ENCODE results near the gene FBXW5. TPM values are rescaled to one million over a fixed set of nuclear protein-coding genes. Genes with fewer than 3 reads are reported as not detected.

FBXW5 gene
- total and polyA plus RNA-seq, 10 of the 15 experiments (the other 5 are each of a cell fraction or from before 2014, with no cell fraction given): 0.21 to 97.3 (median 44.5) TPM

GRCh38 chr9:136973618-136974617, 29.4 kb upstream of the FBXW5 start:
- FAIRE-seq: no peak
- Histone ChIP-seq H3K36me3 (ENCODE audit: control insufficient read depth in 2 of 2, insufficient read depth in 2 of 2, low read length in 1 of 2) (no peaks in the 10 kb centered on the region), H3K9ac (ENCODE audit: control insufficient read depth, insufficient read depth, low read length) (no peak overlapping the region), H3K27ac (ENCODE audit: control insufficient read depth, insufficient read depth) (no peak overlapping the region), H3K79me2 (ENCODE audit: control insufficient read depth, insufficient read depth, low read length) (no peaks in the 10 kb centered on the region), H3K27me3 (replicated peaks in 1 of 2; ENCODE audit: control insufficient read depth in 2 of 2, insufficient read depth in 2 of 2, low read length in 1 of 2) (no peaks in the 10 kb centered on the region; a peak in 2 of 4 replicates), H3K4me2 (ENCODE audit: control insufficient read depth, insufficient read depth) (no peak overlapping the region), H2AFZ (ENCODE audit: control insufficient read depth, low read depth, low read length) (no peak overlapping the region), H3K4me3 (no peak overlapping the region), H3K9me3 (replicated peaks; ENCODE audit: control insufficient read depth, insufficient read depth, low read length) (no peaks in the 10 kb centered on the region), H4K20me1 (ENCODE audit: control insufficient read depth, insufficient read depth) (no peaks in the 10 kb centered on the region), H3K4me1 (ENCODE audit: control insufficient read depth, insufficient read depth, low read length) (no peaks in the 10 kb centered on the region)
- intact Hi-C loops (cut with micrococcal nuclease; ENCODE audit: unreplicated experiment): no loop called here
- BruUV-seq (replicated peaks): no TSS peak
- in situ Hi-C loops (cut with MboI): no loop called here
- ChIA-PET SMC1A (ENCODE audit: uncharacterized antibody, unreplicated experiment) (no interaction called here), RAD21 (ENCODE audit: unreplicated experiment) (interaction anchor here (0.8 kb wide), 1 partner anchor 61 kb away, joined by 3 read pairs; no protein-coding TSS in a partner anchor), POLR2A (no interaction called here), CTCF (interaction anchor here (2.9 kb wide), 1 partner anchor 61 kb away, joined by 11 read pairs; no protein-coding TSS in a partner anchor)
- DNase-seq (ENCODE audit: low read depth, low spot score): no peak
- ATAC-seq: no peak
- WGBS (ENCODE audit: insufficient coverage, insufficient replicate concordance, low lambda C conversion rate, missing lambda C conversion rate): 27% methylated on average over 28 of the region's 29 CpGs
- TF ChIP-seq PBX3 (IDR thresholded peaks at IDR 0.05; ENCODE audit: insufficient replicate concordance, low read depth, low read length) (no peak), ZBTB11 (CRISPR knock-in tag; IDR thresholded peaks at IDR 0.05) (no peak), ASH2L (IDR thresholded peaks at IDR 0.05; ENCODE audit: borderline replicate concordance, low read depth) (no peak), CEBPZ (IDR thresholded peaks at IDR 0.05; ENCODE audit: low read depth, low read length) (no peak), JUND (IDR thresholded peaks at IDR 0.05; ENCODE audit: low read depth, low read length) (no peak), RCOR1 (conservative IDR thresholded peaks at IDR 0.05; ENCODE audit: low read depth, low read length) (no peak), RBBP5 (conservative IDR thresholded peaks at IDR 0.05) (no peak), NRF1 (conservative IDR thresholded peaks at IDR 0.05; ENCODE audit: low read depth, low read length) (no peak), RAD21 (IDR thresholded peaks at IDR 0.05; ENCODE audit: insufficient read depth, low read depth, low read length) (no peak), TBL1XR1 (IDR thresholded peaks at IDR 0.05; ENCODE audit: low read depth, low read length) (no peak), JUNB (IDR thresholded peaks at IDR 0.05) (no peak), NFYB (IDR thresholded peaks at IDR 0.05; ENCODE audit: insufficient read depth, low read depth, low read length) (no peak), SREBF1 (IDR thresholded peaks at IDR 0.05; ENCODE audit: low read length) (no peak), SMC3 (IDR thresholded peaks at IDR 0.05; ENCODE audit: borderline replicate concordance, low read length) (no peak), ETV6 (conservative IDR thresholded peaks at IDR 0.05 in 1 of 2, IDR thresholded peaks at IDR 0.05 in 1 of 2; ENCODE audit: borderline replicate concordance in 1 of 2, low read depth in 1 of 2) (no peak)
